ENCODE results near the gene MN1.
A peak's percentile ranks its signal among the peaks of the same experiment; 100 is the strongest.

MN1 gene

DNA sequence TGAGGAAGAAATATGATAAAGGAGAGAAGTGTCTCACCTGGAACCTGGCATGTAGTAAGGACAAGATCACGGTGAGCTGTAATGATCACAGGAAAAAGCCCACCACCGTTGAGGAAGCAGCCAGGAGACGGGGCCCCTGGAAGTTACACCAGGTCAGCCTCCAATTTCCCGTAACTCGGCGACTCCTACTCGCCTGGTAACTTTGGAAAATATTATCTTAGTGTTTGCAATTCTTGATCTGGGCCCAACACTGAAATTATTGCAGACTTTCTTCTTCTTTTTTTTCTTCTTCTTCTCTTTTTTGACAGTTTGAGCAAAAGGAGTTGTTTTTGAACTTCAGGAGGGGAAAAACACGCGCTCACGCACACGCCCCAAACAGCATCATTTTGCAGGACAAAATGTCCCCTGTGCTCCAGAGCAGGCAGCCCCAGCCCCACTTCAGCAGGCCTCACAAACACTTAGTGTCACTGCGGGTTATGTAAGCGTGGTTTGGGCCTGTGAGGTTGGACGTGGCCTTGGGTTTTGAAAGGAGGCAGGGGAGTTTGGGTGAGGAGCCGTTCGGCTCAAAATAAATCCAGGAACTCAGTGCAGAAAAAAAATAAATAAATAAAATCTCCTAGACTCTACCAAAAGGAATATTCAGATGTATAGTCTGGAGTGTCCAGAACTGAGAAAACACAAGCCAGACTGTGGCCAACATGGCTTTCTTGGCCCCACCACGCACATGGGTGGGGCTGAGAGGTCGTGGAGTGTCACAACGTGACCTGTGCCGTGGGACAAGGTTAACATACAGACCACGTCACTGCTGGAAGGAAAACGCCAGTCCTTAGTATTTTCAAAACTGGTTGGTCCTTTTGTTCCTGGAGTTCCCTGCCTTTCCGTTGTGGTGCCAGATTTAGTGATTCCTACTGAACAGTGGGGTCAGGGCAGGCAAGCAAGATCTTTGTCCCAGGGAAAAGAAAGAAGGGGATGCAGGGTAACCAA, 26.3 kb upstream of the MN1 start:
- DNase-seq (ENCODE audit: low read depth in 3 of 3) = no peak

DNA sequence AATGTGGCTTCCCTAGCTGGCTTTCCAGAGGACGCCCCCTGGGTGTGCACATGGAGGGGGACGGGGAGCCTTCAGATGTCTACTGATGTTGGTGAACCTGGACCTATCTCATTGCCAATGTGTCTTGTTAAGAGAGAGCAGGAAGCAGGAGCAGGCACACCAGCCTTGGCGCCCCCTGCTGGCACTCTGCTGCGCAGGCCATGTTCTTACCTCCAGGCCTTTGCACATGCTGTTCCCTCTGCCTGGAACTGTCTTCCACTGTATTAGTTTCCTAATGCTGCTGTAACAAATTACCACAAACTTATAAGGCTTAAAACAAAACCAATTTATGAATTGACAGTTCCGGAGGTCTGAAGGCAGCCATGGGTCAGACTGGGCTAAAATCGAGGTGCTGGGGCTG, 23.6 kb upstream of the MN1 start:
- DNase-seq (ENCODE audit: low read depth in 3 of 3) = no peak

DNA sequence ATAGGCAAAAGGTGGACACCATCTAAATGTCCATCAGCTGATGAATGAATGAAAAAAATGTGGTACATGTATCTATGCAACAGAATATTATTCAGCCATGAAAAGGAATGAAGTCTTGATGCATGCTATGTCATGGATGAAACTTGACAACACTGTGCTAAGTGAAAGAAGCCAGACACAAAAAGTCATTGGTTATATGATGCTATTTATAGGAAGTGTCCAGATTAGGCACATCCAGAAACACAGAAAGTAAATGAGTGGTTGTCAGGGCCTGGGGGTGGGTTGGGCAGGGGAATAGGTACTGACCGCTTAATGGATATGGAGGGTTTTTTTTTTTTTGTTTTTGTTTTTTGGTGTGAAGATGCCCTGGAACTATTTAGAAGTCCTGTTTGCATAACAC, 21.7 kb upstream of the MN1 start:
- DNase-seq (ENCODE audit: low read depth in 3 of 3) = no peak

DNA sequence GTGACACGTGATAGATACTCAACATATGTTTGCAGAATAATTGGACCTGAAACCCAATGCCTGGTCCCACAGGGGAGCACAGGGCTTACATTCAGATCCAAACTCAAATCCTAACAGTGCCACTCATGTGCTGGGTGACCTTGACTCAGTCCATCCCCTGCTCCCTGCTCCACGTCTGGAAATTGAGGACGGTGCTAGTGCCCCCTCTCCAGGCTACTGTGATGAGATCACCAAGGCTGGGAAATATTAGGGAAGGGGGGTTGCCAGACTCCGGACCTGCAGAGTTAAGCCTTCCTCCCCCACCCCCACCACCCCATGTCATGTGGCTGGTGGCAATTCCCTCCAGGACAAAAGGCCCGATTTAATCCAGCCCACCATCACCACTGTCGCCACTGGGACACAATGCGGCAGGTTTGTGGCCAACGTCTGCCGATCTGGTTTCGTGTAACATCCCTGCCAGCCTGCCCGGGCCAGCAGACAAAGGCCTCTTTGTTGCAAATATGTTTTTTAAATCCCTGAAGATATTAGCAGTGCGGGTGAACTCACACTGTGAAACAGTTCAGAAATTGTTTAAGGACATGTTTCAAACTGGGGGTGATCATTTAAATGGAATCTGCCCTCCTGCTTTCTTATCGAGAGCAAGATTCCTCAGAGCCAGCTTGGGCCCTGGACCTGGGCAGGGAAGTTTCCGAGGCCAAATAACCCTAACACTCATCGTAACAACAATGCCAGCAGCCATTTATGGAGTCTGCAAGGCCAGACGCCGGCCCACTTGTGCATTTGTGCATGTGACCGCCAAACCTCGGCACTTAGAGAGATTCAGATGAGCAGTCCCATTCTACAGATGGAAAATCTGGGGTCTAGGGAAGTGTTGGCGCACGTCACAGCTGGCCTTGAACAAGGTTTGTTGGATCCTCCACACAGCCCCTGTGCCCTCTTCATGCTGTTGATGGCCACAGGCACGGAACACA, 19.6 kb upstream of the MN1 start:
- DNase-seq (ENCODE audit: low read depth in 3 of 3) = no peak

DNA sequence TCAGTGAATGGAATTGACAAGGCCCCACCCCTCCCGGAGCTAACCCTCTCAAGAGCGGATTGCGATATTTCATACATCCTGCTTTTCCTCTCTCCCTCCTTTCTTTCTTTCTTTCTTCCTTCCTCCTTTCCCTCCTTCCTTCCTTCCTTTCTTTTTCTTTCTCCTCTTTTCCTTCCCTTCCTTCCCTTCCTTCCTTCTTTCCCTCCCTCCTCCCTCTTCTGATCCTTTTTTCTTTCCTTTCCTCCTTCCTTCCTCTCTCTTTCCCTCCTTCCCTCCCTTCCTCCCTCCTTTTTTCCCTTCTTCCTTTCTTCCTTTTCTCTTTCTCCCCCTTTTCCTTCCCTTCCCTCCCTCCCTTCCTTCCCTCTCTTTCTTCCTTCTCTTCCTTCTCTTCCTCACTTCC, 15.0 kb upstream of the MN1 start:
- no peak for DNase-seq (ENCODE audit: low read depth in 3 of 3)

DNA sequence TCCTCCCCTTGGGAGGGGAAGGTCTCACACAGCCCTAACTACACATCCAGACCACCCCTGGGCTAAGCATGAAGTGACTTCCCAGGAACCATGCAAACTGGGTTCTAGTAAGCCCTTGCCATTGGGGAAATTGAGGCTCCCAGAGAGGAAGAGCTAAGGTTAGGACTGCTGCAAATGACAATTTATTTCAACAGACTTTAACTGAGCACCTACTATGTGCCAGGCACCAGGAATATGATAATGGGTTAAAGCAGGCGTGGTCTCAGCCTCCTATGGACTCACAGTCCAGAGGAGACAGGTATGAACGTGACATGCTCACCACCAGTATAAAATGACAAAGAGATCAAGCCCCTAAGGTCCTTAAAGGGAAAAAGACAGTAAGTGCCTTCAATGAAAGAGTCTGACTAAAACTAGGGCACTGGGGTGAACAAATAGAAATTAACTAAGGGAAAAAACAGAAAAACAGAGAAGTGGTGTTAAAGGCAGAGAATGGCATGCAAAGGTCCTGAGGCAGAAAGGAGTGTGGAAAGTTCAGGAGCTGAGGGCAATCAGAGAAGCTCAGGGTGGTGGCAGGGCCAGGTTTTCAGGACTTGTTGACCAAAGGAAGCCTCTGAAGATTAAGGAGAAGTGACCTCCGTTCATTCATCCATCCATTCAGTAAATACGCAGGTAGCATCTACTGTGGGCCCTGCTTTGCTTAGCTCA, 14.4 kb upstream of the MN1 start:
- no peak for DNase-seq (ENCODE audit: low read depth in 3 of 3)

DNA sequence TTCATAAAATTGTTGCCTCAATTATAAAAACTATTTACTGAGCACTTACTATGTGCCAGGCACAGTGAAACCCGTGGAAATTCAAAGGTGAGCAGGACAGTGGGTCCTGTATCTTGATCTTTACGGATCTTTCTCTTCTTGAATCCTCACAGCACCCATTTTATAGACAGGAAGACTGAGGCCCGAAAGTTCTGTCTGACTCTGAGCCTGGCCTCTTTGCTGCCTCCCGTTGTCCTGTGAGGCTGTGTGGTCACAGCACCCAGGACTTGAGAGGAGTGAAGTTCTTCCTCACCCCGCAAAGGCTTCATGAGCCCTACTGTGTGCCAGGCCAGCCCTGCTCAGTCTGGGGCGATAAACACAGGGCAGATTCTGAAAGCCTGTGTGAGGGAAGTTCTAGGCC, 13.4 kb upstream of the MN1 start:
- no peak for DNase-seq (ENCODE audit: low read depth in 3 of 3)

DNA sequence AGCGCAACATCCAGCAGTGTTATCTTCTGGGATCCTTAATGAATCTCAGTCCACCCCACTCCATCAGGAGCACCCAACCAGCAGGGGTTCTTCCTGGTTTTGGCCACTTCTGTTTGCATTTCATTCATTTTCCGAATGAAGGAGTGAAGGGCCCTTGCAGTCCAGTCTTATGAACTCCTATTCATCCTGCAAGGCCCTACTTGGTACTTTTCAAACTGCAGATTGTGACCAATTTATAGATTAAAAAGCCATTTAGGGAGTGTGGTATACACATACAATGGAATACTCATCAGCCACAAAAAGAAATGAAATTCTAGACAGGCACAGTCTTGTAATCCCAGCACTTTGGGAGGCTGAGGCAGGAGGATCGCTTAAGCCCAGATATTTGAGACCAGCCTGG, 10.2 kb upstream of the MN1 start:
- no peak for DNase-seq (ENCODE audit: low read depth in 3 of 3)

DNA sequence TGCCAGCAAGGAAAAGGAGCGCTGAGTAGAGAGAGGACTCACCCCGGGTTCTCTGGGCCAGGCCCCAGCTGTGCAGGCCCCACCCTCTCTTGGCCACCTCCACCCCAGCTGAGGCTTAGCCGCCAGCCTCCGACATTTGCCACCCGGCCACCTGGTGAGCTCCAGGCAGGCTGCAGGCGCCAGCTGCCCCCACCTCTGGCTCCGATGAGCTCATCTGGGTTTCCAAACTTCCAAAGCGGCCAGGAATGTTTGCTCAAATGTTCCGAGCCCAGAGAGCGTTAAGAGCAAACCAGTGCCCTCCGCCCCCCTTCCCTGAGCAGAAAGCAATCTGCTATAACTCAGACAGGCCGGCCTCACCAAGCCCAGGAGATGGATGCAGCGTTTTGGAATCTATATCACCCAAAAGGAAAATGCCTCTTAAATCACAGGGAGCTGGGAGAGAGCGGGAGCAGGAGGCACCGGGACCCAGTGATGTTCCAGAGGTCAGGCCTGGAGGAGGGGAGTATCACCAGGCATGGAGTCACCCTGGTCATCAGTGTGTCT, 9.1 kb upstream of the MN1 start:
- DNase-seq (ENCODE audit: low read depth in 3 of 3) = no peak

DNA sequence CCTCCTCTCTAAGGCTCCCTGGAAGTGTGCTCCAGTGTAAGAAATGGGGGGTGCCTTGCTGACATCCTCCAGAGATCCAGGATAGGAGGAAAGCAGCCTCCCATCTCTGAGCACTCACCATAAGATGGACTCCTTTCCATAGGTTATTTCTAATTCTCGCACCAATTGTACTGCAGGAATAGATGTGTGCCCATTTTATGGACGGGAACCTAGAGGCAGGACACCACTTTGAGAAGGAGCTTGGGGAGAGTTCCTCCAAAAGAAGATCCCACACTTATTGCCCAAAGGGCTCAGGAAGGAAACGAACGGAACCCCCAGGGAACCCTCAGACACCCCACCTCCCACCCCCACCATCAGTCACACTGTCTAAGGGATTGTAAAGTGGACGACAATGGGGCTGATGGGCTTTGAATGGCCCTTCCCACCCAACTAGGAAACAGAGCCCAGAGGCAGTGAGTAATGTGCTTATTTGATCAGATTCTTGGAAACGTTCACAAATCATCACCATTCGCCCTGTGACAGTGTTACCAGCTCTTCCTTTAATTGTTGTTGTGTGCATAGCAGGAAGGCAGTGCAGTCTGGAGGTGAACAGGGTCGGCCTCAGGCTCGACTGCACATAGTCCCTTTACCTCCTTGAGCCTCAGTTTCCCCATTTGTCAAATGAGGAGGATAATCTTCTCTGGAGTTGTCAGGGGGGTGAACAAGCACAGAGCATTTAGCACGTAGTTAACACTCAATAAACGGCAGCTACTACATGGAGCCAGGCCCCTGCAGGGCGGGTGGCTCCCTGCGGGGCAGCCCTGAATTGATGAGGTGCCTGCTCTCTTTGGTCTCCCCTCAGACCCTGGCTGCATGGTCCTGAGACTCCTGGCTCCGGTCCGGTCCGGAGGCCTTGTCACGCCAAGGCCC, 8.4 kb upstream of the MN1 start:
- no peak for DNase-seq (ENCODE audit: low read depth in 3 of 3)

DNA sequence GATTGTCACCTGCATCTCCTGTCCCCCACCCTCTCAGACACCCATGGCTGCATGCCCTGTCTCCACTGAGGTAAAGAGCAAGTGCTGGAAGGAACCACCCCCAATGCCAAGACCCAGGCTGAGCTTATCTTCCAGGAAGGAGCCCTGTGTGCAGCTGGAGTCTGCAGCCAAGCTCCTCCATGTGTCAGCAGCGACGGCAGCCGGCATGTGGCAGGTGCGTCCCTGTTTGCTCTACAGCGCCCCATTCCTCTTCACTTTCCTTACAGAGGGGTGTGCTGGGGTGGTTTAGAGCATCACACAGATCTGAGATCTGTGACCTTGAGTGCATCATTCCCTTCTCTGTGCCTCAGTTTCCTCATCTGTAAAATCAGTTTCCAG, 7.7 kb upstream of the MN1 start:
- DNase-seq (ENCODE audit: low read depth in 3 of 3) = no peak

DNA sequence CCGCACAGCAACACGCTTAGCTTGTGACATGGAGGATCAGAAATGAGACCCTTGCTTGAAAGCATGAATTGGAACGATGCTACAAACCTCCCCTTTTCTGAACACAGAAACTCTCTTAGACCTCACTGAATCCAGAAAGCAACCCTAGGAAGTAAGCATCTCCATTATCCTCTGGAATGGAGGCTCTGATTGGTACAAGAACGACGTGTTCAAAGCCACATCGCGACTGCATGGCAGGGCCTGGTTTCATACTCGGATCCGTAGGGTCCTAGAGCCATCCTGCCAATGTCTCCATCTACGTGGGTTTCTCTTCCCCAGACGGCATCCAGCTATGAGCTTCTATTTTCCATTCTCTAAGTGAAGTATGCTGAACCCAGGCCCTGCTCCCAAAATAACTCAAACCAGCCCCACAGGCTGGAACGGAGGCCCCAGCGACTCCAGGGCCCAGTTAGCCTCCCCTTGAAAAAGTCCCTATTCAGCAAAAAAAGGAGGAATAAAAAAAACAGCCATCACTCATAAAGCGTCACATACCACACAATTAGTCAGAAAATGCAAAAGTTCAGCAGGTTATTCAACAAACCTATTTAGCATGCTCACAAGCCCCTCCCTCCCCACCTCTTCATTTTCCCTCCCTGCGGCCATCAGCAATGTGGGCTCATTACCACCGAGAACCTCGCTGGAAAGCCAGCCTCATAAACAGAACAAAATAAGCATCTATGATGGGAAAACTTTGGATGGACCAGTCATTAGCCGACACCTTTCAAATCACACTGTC, 7.1 kb upstream of the MN1 start:
- DNase-seq (ENCODE audit: low read depth in 3 of 3) = no peak

DNA sequence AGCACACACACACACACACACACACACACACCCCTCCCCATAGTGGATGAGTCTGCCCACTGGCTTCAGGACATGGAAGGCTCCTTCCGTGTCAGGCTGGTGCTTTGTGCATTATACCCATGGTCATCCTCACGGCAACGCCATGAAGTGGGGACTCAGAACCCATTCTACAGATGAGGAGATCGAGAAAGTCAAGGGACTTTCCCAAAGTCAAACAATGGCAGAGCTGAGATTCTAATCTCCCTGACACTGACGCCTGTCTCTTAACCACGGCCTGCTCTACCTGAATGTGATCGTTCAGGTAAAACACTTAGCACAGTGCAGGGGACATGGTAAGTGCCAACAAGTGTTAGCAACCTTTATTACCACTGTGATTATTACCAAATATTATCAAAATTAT, 4.3 kb upstream of the MN1 start:
- DNase-seq (ENCODE audit: low read depth in 3 of 3) = no peak

DNA sequence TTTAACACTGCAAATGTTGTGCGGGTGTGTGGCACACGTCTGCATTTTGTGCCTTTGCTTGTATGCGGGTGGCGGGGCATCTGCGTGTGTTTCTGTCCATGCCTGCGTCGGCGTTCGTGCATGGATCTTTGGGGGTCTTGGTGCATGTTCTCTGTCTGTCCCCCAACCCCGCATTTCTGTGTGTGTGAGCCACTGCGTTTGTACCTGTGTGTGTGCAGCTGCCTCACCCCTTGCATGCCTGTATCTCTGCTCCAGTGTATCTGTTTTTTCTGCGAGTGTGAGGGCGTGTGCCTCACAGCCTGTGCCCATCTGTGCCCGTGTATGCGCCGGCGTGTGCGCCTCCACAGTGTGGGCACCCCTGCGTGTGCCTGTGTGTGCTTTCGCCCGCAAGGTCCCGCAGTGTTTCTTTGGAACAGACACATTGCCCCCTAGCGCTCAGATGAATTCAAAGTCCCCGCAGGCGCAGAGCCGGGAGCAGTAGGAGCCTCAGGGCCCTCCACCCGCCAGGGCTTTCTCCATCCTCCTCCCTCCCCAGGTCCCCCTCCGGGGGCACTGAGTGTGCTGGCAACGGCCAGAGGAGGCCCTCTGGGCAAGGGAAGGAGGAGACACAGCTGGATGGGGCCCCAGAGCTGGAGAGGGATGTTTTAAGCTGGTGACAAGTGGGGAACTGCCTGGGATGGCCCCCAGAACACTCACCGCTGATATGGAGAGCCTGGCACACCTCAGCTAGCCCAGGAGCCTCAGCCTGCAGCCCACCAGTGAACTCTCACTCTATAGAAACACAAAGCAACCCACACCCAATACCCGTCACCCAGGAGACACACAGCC, 3.1 kb upstream of the MN1 start:
- peak in 2 of 3 experiments; percentile 18 to 32 for DNase-seq (ENCODE audit: low read depth in 3 of 3)

DNA sequence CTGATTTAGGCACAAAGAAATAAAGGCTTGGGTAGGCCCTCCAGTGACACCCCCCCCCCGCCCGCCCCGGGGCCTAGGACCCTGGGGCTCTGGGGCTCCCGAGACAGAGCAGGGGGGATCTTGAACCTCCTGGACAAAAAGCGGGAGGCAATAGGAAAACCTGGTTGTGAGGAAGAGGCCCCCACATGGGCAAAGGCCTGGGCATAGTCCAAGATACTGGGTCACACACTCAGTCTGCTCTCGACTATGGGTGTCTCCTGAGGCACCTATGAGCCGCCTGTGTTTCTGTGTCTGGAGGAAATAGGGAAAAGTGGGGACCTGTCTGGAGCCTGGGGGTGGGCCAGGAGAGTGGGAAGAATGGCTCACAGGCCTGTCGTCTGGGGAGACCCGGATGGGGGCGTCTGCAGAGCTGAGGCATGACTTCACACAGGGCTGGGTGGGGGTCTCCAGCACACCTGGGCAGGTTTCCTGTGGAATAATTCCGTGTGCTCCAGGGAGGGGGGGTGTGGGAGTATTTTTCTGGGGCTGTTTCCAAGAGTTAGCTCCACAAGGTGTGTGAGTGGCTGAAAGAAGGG, 2.4 kb upstream of the MN1 start:
- no peak for DNase-seq (ENCODE audit: low read depth in 3 of 3)

DNA sequence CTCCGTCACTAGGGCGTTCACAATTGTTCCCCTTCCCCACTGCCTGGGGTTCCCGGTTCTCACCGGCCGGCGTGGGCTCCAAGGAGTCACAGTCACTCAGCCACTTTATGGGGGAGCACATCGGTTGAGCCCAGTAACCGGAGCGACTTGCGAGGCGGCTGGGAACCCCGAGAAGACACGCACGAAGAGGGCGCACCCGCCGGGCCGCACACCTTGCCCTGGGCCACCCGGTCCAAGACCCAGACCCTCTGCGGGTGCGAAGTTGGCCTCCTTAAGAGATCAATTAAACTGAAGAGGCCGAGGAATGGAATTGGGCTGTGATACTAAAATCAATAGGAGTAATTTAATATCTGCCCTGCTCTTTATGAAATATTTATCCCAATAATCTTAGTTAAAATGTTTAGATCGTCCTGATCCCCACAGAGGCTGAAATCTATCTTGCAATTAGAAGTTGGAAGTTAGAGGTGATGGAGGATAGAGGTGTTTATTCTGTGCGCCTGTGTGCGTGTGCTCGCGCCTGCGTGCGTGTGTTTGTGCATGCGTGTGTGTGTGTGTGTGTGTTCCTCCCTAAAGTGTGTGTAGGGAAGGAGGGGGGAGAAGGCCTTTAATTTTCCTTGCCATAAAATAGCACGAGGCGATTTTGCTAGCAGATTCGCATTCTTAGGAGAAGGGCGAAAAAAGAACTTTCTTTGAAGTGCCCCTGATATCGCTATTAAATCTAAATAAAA, 954 bp upstream of the MN1 start:
- no peak for DNase-seq (ENCODE audit: low read depth in 3 of 3)

DNA sequence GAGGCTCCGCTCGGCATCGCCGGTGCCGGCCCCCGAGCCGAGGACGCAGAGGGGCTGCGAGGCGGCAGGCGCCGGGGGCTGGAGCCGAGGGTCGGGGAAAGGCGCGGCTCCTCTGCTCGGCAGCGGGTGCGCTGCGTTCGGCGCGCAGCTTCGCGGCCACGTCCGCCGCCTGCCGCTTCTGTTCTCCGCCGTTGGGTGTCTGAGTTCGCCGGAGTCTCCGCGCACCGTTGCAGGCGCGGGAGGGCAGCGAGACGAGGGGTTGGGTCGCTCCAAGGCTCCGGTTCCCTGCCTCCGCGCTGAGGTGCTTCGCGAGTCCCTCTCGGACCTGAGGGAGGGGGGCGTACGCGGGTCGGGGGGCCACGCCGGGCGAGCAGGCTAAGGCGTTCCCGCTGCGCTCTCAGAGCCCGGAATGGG, 347 bp downstream of the MN1 start:
- DNase-seq (ENCODE audit: low read depth in 3 of 3) = peak in 1 of 3 experiments; percentile 24

All from stimulated activated CD4-positive, alpha-beta T cell treated with anti-CD3 and anti-CD28 coated beads, TNF-alpha, amount 100 ng/mL, for 4 hours (primary cell).